Measurements from ENCODE around the gene PGBD4.

- TF ChIP-seq ZZZ3 (CRISPR knock-in tag; IDR thresholded peaks at IDR 0.05; ENCODE audit: borderline replicate concordance) (no peak), FOXA1 (IDR thresholded peaks at IDR 0.05) (no peak), FOXA1 (CRISPR knock-in tag; IDR thresholded peaks at IDR 0.05) (no peak), CREB1 (IDR thresholded peaks at IDR 0.05) (no peak), CREB1 (CRISPR knock-in tag; IDR thresholded peaks at IDR 0.05) (no peak), RAD21 (CRISPR knock-in tag; IDR thresholded peaks at IDR 0.05) (no peak), PCBP1 (IDR thresholded peaks at IDR 0.05; ENCODE audit: borderline replicate concordance, low read depth, low read length) (no peak), SIX4 (CRISPR knock-in tag; IDR thresholded peaks at IDR 0.05) (no peak), CCDC6 (CRISPR knock-in tag; IDR thresholded peaks at IDR 0.05) (no peak), ARNTL (CRISPR knock-in tag; IDR thresholded peaks at IDR 0.05) (no peak), HNF1A (IDR thresholded peaks at IDR 0.05; ENCODE audit: low read depth) (no peak), HNF1A (CRISPR knock-in tag; IDR thresholded peaks at IDR 0.05; ENCODE audit: borderline replicate concordance) (no peak), TAF1 (CRISPR knock-in tag; IDR thresholded peaks at IDR 0.05) (no peak), ZBTB26 (CRISPR knock-in tag; IDR thresholded peaks at IDR 0.05; ENCODE audit: borderline replicate concordance) (no peak)
These were observed 37.4 kb upstream of the PGBD4 start for GRCh38 chr15:34064438-34064837.

Data from HepG2 (cell line).